Mesendoderm (in vitro differentiated cells): ENCODE measurements around the gene CABLES1.

ENCODE experiments used
- DNase-seq: peaks from one replicate; pipeline ENCODE4 v3.0.0; 2013
- H2AK5ac ChIP-seq: 2 replicates; pipeline ENCODE4 v1.6.1; 2013; ENCODE audit warnings: low read length, inconsistent platforms
- H2BK120ac ChIP-seq: 2 replicates; pipeline ENCODE4 v1.6.1; 2013; ENCODE audit warnings: low read depth, mild to moderate bottlenecking, low read length, moderate library complexity, mixed read lengths
- H2BK15ac ChIP-seq: replicated peaks from 2 replicates; pipeline ENCODE4 v1.6.1; 2013; ENCODE audit warnings: low read depth, mild to moderate bottlenecking, moderate library complexity
- H2BK5ac ChIP-seq: 2 replicates; pipeline ENCODE4 v1.6.1; 2013; ENCODE audit warnings: low read length, inconsistent platforms
- H3K18ac ChIP-seq: 2 replicates; pipeline ENCODE4 v1.6.1; 2013; ENCODE audit warnings: mild to moderate bottlenecking, low read length, mixed read lengths
- H3K23ac ChIP-seq: one replicate; pipeline ENCODE4 v1.6.1; 2013; ENCODE audit warnings: low read length
- H3K27ac ChIP-seq: 2 replicates; pipeline ENCODE4 v1.5.1; 2013; ENCODE audit warnings: low read depth, mild to moderate bottlenecking, inconsistent platforms, low read length, moderate library complexity
- H3K27me3 ChIP-seq: 2 replicates; pipeline ENCODE4 v1.6.1; 2013; ENCODE audit warnings: low read length, control low read depth, mild to moderate bottlenecking, inconsistent platforms; ENCODE audit not compliant: insufficient read depth, poor library complexity
- H3K36me3 ChIP-seq: 2 replicates; pipeline ENCODE4 v1.6.1; 2013; ENCODE audit warnings: low read length, inconsistent platforms; ENCODE audit not compliant: control insufficient read depth, insufficient read depth
- H3K4ac ChIP-seq: one replicate; pipeline ENCODE4 v1.6.1; 2013; ENCODE audit warnings: low read depth, mild to moderate bottlenecking, low read length, moderate library complexity
- H3K4me1 ChIP-seq: 2 replicates; pipeline ENCODE4 v1.6.1; 2013; ENCODE audit warnings: low read depth, low read length, inconsistent platforms; ENCODE audit not compliant: control insufficient read depth
- H3K4me2 ChIP-seq: 2 replicates; pipeline ENCODE4 v1.6.1; 2013; ENCODE audit warnings: low read length
- H3K4me3 ChIP-seq: 2 replicates; pipeline ENCODE4 v1.5.1; 2013; ENCODE audit warnings: mild to moderate bottlenecking, low read length
- H3K56ac ChIP-seq: one replicate; pipeline ENCODE4 v1.6.1; 2013; ENCODE audit warnings: low read length
- H3K79me1 ChIP-seq: 2 replicates; pipeline ENCODE4 v1.6.1; 2013; ENCODE audit warnings: low read length, inconsistent platforms
- H3K79me2 ChIP-seq: 2 replicates; pipeline ENCODE4 v1.6.1; 2013; ENCODE audit warnings: mild to moderate bottlenecking, low read length; ENCODE audit not compliant: control insufficient read depth, insufficient read depth
- H3K9ac ChIP-seq: 2 replicates; pipeline ENCODE4 v1.6.1; 2013; ENCODE audit warnings: low read length, inconsistent platforms
- H4K5ac ChIP-seq: one replicate; pipeline ENCODE4 v1.6.1; 2013; ENCODE audit warnings: low read length
- H4K8ac ChIP-seq: one replicate; pipeline ENCODE4 v1.6.1; 2013; ENCODE audit warnings: low read depth, mild to moderate bottlenecking, control low read depth, low read length, moderate library complexity
- WGBS: extraction: QIAGEN DNeasy Blood & Tissue Kit; methylation state at CpG from one replicate; pipeline ENCODE4 v1.1.7; 2013; ENCODE audit warnings: low lambda C conversion rate, missing lambda C conversion rate; ENCODE audit not compliant: insufficient coverage; ENCODE audit errors: extremely low coverage; 5-methylcytosine and 5-hydroxymethylcytosine counted together

Gene CABLES1

GRCh38 chr18:23198217-23198845 is 63.0 kb downstream of the CABLES1 start:
- Histone ChIP-seq H4K5ac (no peak overlapping the region), H3K4me2 (no peak overlapping the region), H3K36me3 (peaks cover 2% of the 10 kb centered on the region), H2BK120ac (no peak overlapping the region), H3K18ac (no peak overlapping the region), H3K56ac (no peak overlapping the region), H3K23ac (no peak overlapping the region), H3K79me2 (no peaks in the 10 kb centered on the region), H2BK5ac (no peak overlapping the region), H3K4ac (no peak overlapping the region), H3K27ac (no peak overlapping the region), H3K27me3 (no peaks in the 10 kb centered on the region), H3K9ac (no peak overlapping the region), H3K79me1 (peaks cover 2% of the 10 kb centered on the region), H3K4me1 (peaks cover 2% of the 10 kb centered on the region), H4K8ac (no peak overlapping the region), H2BK15ac (no peak overlapping the region), H3K4me3 (no peak overlapping the region), H2AK5ac (no peak overlapping the region)
- no peak for DNase-seq
- WGBS, result no CpG with 5 or more reads among the region's 5 CpGs

GRCh38 chr18:23200756-23201155 is 65.5 kb downstream of the CABLES1 start:
- Histone ChIP-seq H3K9ac (no peak overlapping the region), H4K5ac (no peak overlapping the region), H3K4me3 (no peak overlapping the region), H3K79me2 (no peaks in the 10 kb centered on the region), H3K4me1 (no peaks in the 10 kb centered on the region), H3K27me3 (no peaks in the 10 kb centered on the region), H2BK120ac (no peak overlapping the region), H3K4ac (no peak overlapping the region), H3K56ac (no peak overlapping the region), H3K79me1 (peaks cover 2% of the 10 kb centered on the region), H3K36me3 (peaks cover 2% of the 10 kb centered on the region), H2BK15ac (no peak overlapping the region), H4K8ac (no peak overlapping the region), H3K23ac (no peak overlapping the region), H2BK5ac (no peak overlapping the region), H3K4me2 (no peak overlapping the region), H3K27ac (no peak overlapping the region), H3K18ac (no peak overlapping the region), H2AK5ac (no peak overlapping the region)
- peak; percentile 88 for DNase-seq
- no CpG with 5 or more reads among the region's 8 CpGs for WGBS

- no peak overlapping the region for H2BK15ac ChIP-seq
- no peak overlapping the region for H3K56ac ChIP-seq
- no peak overlapping the region for H3K4me3 ChIP-seq
- H2BK5ac ChIP-seq, result no peak overlapping the region
- H3K27me3 ChIP-seq, result no peaks in the 10 kb centered on the region
- H3K23ac ChIP-seq, result no peak overlapping the region
- H3K9ac ChIP-seq, result no peak overlapping the region
- no peak overlapping the region for H3K4ac ChIP-seq
- no peaks in the 10 kb centered on the region for H3K4me1 ChIP-seq
- no peak overlapping the region for H3K4me2 ChIP-seq
- peaks cover 2% of the 10 kb centered on the region for H3K79me1 ChIP-seq
- no peak overlapping the region for H4K5ac ChIP-seq
- no peak overlapping the region for H2AK5ac ChIP-seq
- H3K27ac ChIP-seq, result no peak overlapping the region
- H2BK120ac ChIP-seq, result no peak overlapping the region
- H3K36me3 ChIP-seq, result peaks cover 2% of the 10 kb centered on the region
- WGBS, result no CpG with 5 or more reads among the region's 10 CpGs
- no peak overlapping the region for H3K18ac ChIP-seq
- no peaks in the 10 kb centered on the region for H3K79me2 ChIP-seq
- no peak for DNase-seq
- no peak overlapping the region for H4K8ac ChIP-seq
Observed at GRCh38 chr18:23201741-23202140, 66.5 kb downstream of the CABLES1 start.

- H3K56ac ChIP-seq, result no peak overlapping the region
- no peak overlapping the region for H4K8ac ChIP-seq
- H3K36me3 ChIP-seq, result no peaks in the 10 kb centered on the region
- H3K4me1 ChIP-seq, result no peaks in the 10 kb centered on the region
- H3K23ac ChIP-seq, result no peak overlapping the region
- H3K4ac ChIP-seq, result no peak overlapping the region
- no peak for DNase-seq
- H2AK5ac ChIP-seq, result no peak overlapping the region
- peaks cover 5% of the 10 kb centered on the region for H3K79me1 ChIP-seq
- H3K27me3 ChIP-seq, result no peaks in the 10 kb centered on the region
- H3K4me2 ChIP-seq, result no peak overlapping the region
- H3K4me3 ChIP-seq, result no peak overlapping the region
- no peaks in the 10 kb centered on the region for H3K79me2 ChIP-seq
- no peak overlapping the region for H3K18ac ChIP-seq
- no peak overlapping the region for H2BK15ac ChIP-seq
- no peak overlapping the region for H2BK120ac ChIP-seq
- no peak overlapping the region for H2BK5ac ChIP-seq
- no CpG with 5 or more reads among the region's 15 CpGs for WGBS
- no peak overlapping the region for H3K9ac ChIP-seq
- no peak overlapping the region for H3K27ac ChIP-seq
- H4K5ac ChIP-seq, result no peak overlapping the region
Observed at GRCh38 chr18:23203891-23204432, 68.7 kb downstream of the CABLES1 start.

- peaks cover 5% of the 10 kb centered on the region for H3K79me1 ChIP-seq
- H3K4me1 ChIP-seq, result no peaks in the 10 kb centered on the region
- H2BK5ac ChIP-seq, result no peak overlapping the region
- no peaks in the 10 kb centered on the region for H3K27me3 ChIP-seq
- no peak overlapping the region for H4K8ac ChIP-seq
- H3K23ac ChIP-seq, result no peak overlapping the region
- H3K79me2 ChIP-seq, result no peaks in the 10 kb centered on the region
- H3K27ac ChIP-seq, result no peak overlapping the region
- no peak overlapping the region for H3K4me3 ChIP-seq
- H3K18ac ChIP-seq, result no peak overlapping the region
- H3K4ac ChIP-seq, result no peak overlapping the region
- H2AK5ac ChIP-seq, result no peak overlapping the region
- no peaks in the 10 kb centered on the region for H3K36me3 ChIP-seq
- no peak for DNase-seq
- no peak overlapping the region for H4K5ac ChIP-seq
- H2BK15ac ChIP-seq, result no peak overlapping the region
- H3K9ac ChIP-seq, result no peak overlapping the region
- no CpG with 5 or more reads among the region's 10 CpGs for WGBS
- no peak overlapping the region for H3K4me2 ChIP-seq
- no peak overlapping the region for H3K56ac ChIP-seq
- H2BK120ac ChIP-seq, result no peak overlapping the region
Observed at GRCh38 chr18:23204589-23205235, 69.4 kb downstream of the CABLES1 start.
